HCT116 (cell line): Measurements from ENCODE around the gene RBKS. TPM values are rescaled to one million over a fixed set of nuclear protein-coding genes. Genes with fewer than 3 reads are reported as not detected.

Experiments used
- ATAC-seq: fragments of 200-7000 bp; cut with Tn5 transposase; 2 replicates; pipeline ENCODE4 v1.9.1; 2020; ENCODE audit warnings: mild to moderate bottlenecking, moderate library complexity
- BruUV-seq: library from RNA; stranded (reverse); fragments of 400-500 nt; replicated peaks from 2 replicates; lab custom pipeline; 2021; lab: Mats Ljungman, UMichigan
- CTCF ChIA-PET: fragments of 300-600 bp; sonication (Branson Sonifier 250); formaldehyde crosslinking; loops from one replicate; lab custom pipeline; 2021; ENCODE audit warnings: antibody characterized with exemption; lab: Charles Lee
- POLR2A ChIA-PET: fragments of 300-600, 350-600 bp; sonication (Branson Sonifier 250); formaldehyde crosslinking; loops from one replicate; lab custom pipeline; 2021; ENCODE audit warnings: antibody characterized with exemption; lab: Charles Lee
- RAD21 ChIA-PET, 2 experiments: fragments of 300-600 bp; sonication (Branson Sonifier 250); formaldehyde crosslinking; loops; one replicate each; lab custom pipeline; 2023; ENCODE audit warnings: low total read pairs in 2 of 2; ENCODE audit not compliant: uncharacterized antibody in 2 of 2, unreplicated experiment in 2 of 2, low non-redundant PET in 1 of 2; lab: Charles Lee
- DNase-seq: peaks from one replicate; pipeline ENCODE4 v3.0.0-alpha.2; 2010; ENCODE audit warnings: low read depth, low spot score
- H2AFZ ChIP-seq: fragments of 200-600 bp; shearing (Covaris generic), sonication (generic); 2 replicates; pipeline ENCODE4 v1.6.1; 2017; ENCODE audit warnings: low read depth, mixed run types, mixed read lengths, antibody characterized with exemption, low read length; ENCODE audit not compliant: poor library complexity, severe bottlenecking
- H3K27ac ChIP-seq: 2 replicates; pipeline ENCODE4 v1.5.1; 2012; ENCODE audit warnings: low read depth, low read length
- H3K27me3 ChIP-seq: fragments of 200-600 bp; sonication (generic); 2 replicates; pipeline ENCODE4 v1.6.1; 2016; ENCODE audit warnings: mixed run types, low read length, mixed read lengths; ENCODE audit not compliant: insufficient read depth
- H3K36me3 ChIP-seq, 2 experiments: fragments of 200-500 bp in 1 of 2; fragments of 200-600 bp in 1 of 2; sonication (Bioruptor generic) in 1 of 2; sonication (generic) in 1 of 2; 2 replicates each; pipeline versions ENCODE4 v1.5.1 to v1.6.1; 2014 to 2016; ENCODE audit warnings: low read length in 2 of 2, inconsistent platforms in 1 of 2, mixed read lengths in 1 of 2, mixed run types in 1 of 2; ENCODE audit not compliant: insufficient read depth in 2 of 2, control insufficient read depth in 1 of 2
- H3K4me1 ChIP-seq, 2 experiments: fragments of 200-600 bp in 1 of 2; sonication (generic) in 1 of 2; 2 replicates each; pipeline versions ENCODE4 v1.5.1 to v1.6.1; 2012 to 2017; ENCODE audit warnings: low read length in 2 of 2, inconsistent platforms in 1 of 2, mild to moderate bottlenecking in 1 of 2, mixed read lengths in 1 of 2, mixed run types in 1 of 2, moderate library complexity in 1 of 2; ENCODE audit not compliant: insufficient read depth in 2 of 2, control insufficient read depth in 1 of 2
- H3K4me2 ChIP-seq: fragments of 200-600 bp; sonication (generic); 2 replicates; pipeline ENCODE4 v1.6.1; 2017; ENCODE audit warnings: mixed run types, low read length, mixed read lengths
- H3K4me3 ChIP-seq, 2 experiments: fragments of 200-600 bp in 1 of 2; sonication (generic) in 1 of 2; replicated peaks in 1 of 2; 2 replicates each; pipeline ENCODE4 v1.5.1; 2011 to 2016; ENCODE audit warnings: low read length in 2 of 2, control low read depth in 1 of 2, low read depth in 1 of 2, mild to moderate bottlenecking in 1 of 2, mixed read lengths in 1 of 2, mixed run types in 1 of 2
- H3K79me2 ChIP-seq: fragments of 200-600 bp; sonication (generic); 2 replicates; pipeline ENCODE4 v1.6.1; 2017; ENCODE audit warnings: mild to moderate bottlenecking, mixed run types, low read length, moderate library complexity, mixed read lengths; ENCODE audit not compliant: insufficient read depth
- H3K9ac ChIP-seq: fragments of 200-600 bp; sonication (generic); 2 replicates; pipeline ENCODE4 v1.6.1; 2016; ENCODE audit warnings: low read length, mixed read lengths
- H3K9me2 ChIP-seq: fragments of 200-600 bp; sonication (generic), shearing (Covaris generic); 2 replicates; pipeline ENCODE4 v1.6.1; 2017; ENCODE audit warnings: mixed run types, mild to moderate bottlenecking, moderate library complexity; ENCODE audit not compliant: insufficient read depth
- H3K9me3 ChIP-seq, 2 experiments: fragments of 200-500 bp in 1 of 2; fragments of 200-600 bp in 1 of 2; sonication (Bioruptor generic) in 1 of 2; sonication (generic) in 1 of 2; 2 replicates each; pipeline ENCODE4 v1.6.1; 2014 to 2017; ENCODE audit warnings: low read length in 2 of 2, mixed read lengths in 2 of 2, inconsistent platforms in 1 of 2, low read depth in 1 of 2, mild to moderate bottlenecking in 1 of 2, mixed run types in 1 of 2, moderate library complexity in 1 of 2; ENCODE audit not compliant: control insufficient read depth in 1 of 2, insufficient read depth in 1 of 2
- H4K20me1 ChIP-seq: fragments of 200-600 bp; sonication (generic), shearing (Covaris generic); 2 replicates; pipeline ENCODE4 v1.6.1; 2017; ENCODE audit warnings: mixed run types, mild to moderate bottlenecking, moderate library complexity; ENCODE audit not compliant: insufficient read depth
- CEBPB ChIP-seq: IDR thresholded peaks from 2 replicates; pipeline ENCODE4 v1.6.1; 2012; ENCODE audit warnings: low read depth
- EGR1 ChIP-seq: IDR thresholded peaks from 2 replicates; pipeline ENCODE4 v1.6.1; 2012; ENCODE audit warnings: low read depth
- ELF1 ChIP-seq: IDR thresholded peaks from 2 replicates; pipeline ENCODE4 v1.6.1; 2012; ENCODE audit warnings: low read depth, borderline replicate concordance
- EZH2phosphoT487 ChIP-seq: fragments of 200-600 bp; IDR thresholded peaks from 2 replicates; pipeline ENCODE4 v1.6.1; 2018; ENCODE audit warnings: antibody characterized with exemption, borderline replicate concordance
- FOSL1 ChIP-seq: IDR thresholded peaks from 2 replicates; pipeline ENCODE4 v1.6.1; 2012; ENCODE audit warnings: low read depth
- JUND ChIP-seq: IDR thresholded peaks from 2 replicates; pipeline ENCODE4 v1.6.1; 2012
- POLR2AphosphoS5 ChIP-seq: IDR thresholded peaks from 2 replicates; pipeline ENCODE4 v1.6.1; 2011; ENCODE audit warnings: mild to moderate bottlenecking, low read depth, low read length, moderate library complexity
- RAD21 ChIP-seq: IDR thresholded peaks from 2 replicates; pipeline ENCODE4 v1.6.1; 2012; ENCODE audit warnings: low read depth, mild to moderate bottlenecking
- SIN3A ChIP-seq: IDR thresholded peaks from 2 replicates; pipeline ENCODE4 v1.6.1; 2012; ENCODE audit warnings: low read depth
- SP1 ChIP-seq: IDR thresholded peaks from 2 replicates; pipeline ENCODE4 v1.6.1; 2012; ENCODE audit warnings: low read depth
- SRF ChIP-seq: IDR thresholded peaks from 2 replicates; pipeline ENCODE4 v1.6.1; 2012; ENCODE audit warnings: low read depth
- TCF7L2 ChIP-seq: IDR thresholded peaks from 2 replicates; pipeline ENCODE4 v1.7.0; 2011; ENCODE audit warnings: borderline replicate concordance, inconsistent platforms; ENCODE audit not compliant: insufficient read depth, insufficient read length; ENCODE audit errors: extremely low read depth
- YY1 ChIP-seq: IDR thresholded peaks from 2 replicates; pipeline ENCODE4 v1.6.1; 2011; ENCODE audit warnings: low read length, low read depth, moderate library complexity, mild to moderate bottlenecking; ENCODE audit not compliant: insufficient replicate concordance; ENCODE audit errors: extremely low read depth
- ZFX ChIP-seq: fragments of 450-650 bp; IDR thresholded peaks from 2 replicates; pipeline ENCODE4 v1.6.1; 2017
- ZNF274 ChIP-seq: fragments of 200-500 bp; sonication (Bioruptor generic); IDR thresholded peaks from 2 replicates; pipeline ENCODE4 v1.6.1; 2014; ENCODE audit warnings: mild to moderate bottlenecking, low read depth, low read length, inconsistent platforms
- intact Hi-C: fragments of 100-400 bp; cut with micrococcal nuclease; formaldehyde crosslinking; loops from 2 replicates; pipeline ENCODE4 v1.10.0; 2022
- total RNA-seq: library from RNA; stranded (reverse); gene quantifications from one replicate; pipeline ENCODE4 v1.2.1, GENCODE V29; 2021; ENCODE audit not compliant: unreplicated experiment
- TF ChIP-seq, protein P1 (sequence below): IDR thresholded peaks from 2 replicates; pipeline ENCODE4 v1.6.1; 2011; ENCODE audit warnings: mild to moderate bottlenecking, low read length, moderate library complexity; ENCODE audit not compliant: insufficient replicate concordance; ENCODE audit errors: extremely low read depth
- TF ChIP-seq, protein P2 (sequence below), 3 experiments: fragments of 200-600 bp in 1 of 3; sonication (generic) in 1 of 3; IDR thresholded peaks in 2 of 3; conservative IDR thresholded peaks in 1 of 3; 2 replicates each; pipeline ENCODE4 v1.5.1; 2012 to 2017; ENCODE audit warnings: low read depth in 2 of 3, low read length in 2 of 3, antibody characterized with exemption in 1 of 3, borderline replicate concordance in 1 of 3, control low read depth in 1 of 3, mild to moderate bottlenecking in 1 of 3, mixed read lengths in 1 of 3, mixed run types in 1 of 3, moderate library complexity in 1 of 3; ENCODE audit not compliant: insufficient read depth in 1 of 3
- TF ChIP-seq, protein P3 (sequence below): IDR thresholded peaks from 2 replicates; pipeline ENCODE4 v1.6.1; 2012

The RBKS gene
- total RNA-seq, 1 experiment from 2014 or later, result 2.4 TPM

DNA sequence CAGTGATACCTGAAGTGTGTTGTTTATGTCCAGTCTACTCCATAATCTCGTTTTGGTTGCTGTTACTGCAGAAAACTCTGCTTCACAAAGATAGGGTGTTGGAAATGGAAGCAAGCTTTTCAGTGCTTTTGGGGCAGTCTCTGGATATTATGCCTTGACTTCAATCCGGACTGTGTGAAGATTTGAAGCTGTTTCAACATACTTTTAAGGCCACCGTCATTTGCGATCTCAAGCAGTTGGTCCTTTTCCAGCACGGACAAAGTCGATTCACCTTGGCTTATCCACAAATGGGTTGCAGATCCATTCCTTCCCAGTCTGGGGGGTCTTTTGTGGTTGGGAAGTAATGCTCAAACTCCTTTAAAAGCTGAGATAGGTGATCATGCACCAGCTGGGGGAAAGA, 20.4 kb downstream of the RBKS start:
- no peaks in the 10 kb centered on the region for H3K9me3 ChIP-seq
- H3K4me3 ChIP-seq, result no peak overlapping the region
- no peak for ATAC-seq
- POLR2A ChIA-PET, result no interaction called here
- H3K27me3 ChIP-seq, result no peaks in the 10 kb centered on the region
- no peak overlapping the region for H3K9ac ChIP-seq
- CTCF ChIA-PET, result no interaction called here
- DNase-seq, result no peak
- RAD21 ChIA-PET, result no interaction called here
- H3K27ac ChIP-seq, result no peak overlapping the region
- no peak overlapping the region for H3K4me2 ChIP-seq
- H2AFZ ChIP-seq, result no peak overlapping the region
- H3K9me2 ChIP-seq, result no peaks in the 10 kb centered on the region
- H3K79me2 ChIP-seq, result no peaks in the 10 kb centered on the region
- intact Hi-C loops, result no loop called here
- H3K4me1 ChIP-seq, result peaks cover 0 to 5% of the 10 kb centered on the region in 2 experiments; a peak in 2 of 4 replicates
- TF ChIP-seq, protein P1, sequence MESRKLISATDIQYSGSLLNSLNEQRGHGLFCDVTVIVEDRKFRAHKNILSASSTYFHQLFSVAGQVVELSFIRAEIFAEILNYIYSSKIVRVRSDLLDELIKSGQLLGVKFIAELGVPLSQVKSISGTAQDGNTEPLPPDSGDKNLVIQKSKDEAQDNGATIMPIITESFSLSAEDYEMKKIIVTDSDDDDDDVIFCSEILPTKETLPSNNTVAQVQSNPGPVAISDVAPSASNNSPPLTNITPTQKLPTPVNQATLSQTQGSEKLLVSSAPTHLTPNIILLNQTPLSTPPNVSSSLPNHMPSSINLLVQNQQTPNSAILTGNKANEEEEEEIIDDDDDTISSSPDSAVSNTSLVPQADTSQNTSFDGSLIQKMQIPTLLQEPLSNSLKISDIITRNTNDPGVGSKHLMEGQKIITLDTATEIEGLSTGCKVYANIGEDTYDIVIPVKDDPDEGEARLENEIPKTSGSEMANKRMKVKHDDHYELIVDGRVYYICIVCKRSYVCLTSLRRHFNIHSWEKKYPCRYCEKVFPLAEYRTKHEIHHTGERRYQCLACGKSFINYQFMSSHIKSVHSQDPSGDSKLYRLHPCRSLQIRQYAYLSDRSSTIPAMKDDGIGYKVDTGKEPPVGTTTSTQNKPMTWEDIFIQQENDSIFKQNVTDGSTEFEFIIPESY, result no peak
- no peak for TF ChIP-seq JUND
- TF ChIP-seq, protein P2, sequence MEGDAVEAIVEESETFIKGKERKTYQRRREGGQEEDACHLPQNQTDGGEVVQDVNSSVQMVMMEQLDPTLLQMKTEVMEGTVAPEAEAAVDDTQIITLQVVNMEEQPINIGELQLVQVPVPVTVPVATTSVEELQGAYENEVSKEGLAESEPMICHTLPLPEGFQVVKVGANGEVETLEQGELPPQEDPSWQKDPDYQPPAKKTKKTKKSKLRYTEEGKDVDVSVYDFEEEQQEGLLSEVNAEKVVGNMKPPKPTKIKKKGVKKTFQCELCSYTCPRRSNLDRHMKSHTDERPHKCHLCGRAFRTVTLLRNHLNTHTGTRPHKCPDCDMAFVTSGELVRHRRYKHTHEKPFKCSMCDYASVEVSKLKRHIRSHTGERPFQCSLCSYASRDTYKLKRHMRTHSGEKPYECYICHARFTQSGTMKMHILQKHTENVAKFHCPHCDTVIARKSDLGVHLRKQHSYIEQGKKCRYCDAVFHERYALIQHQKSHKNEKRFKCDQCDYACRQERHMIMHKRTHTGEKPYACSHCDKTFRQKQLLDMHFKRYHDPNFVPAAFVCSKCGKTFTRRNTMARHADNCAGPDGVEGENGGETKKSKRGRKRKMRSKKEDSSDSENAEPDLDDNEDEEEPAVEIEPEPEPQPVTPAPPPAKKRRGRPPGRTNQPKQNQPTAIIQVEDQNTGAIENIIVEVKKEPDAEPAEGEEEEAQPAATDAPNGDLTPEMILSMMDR (IDR thresholded peaks at IDR 0.05 in 2 of 3, conservative IDR thresholded peaks at IDR 0.05 in 1 of 3; ENCODE audit: borderline replicate concordance in 1 of 3, insufficient read depth in 1 of 3, low read depth in 2 of 3, low read length in 2 of 3), result no peak
- no peak for TF ChIP-seq POLR2AphosphoS5
- TF ChIP-seq TCF7L2, result no peak
- no peak for TF ChIP-seq SRF
- TF ChIP-seq, protein P3, sequence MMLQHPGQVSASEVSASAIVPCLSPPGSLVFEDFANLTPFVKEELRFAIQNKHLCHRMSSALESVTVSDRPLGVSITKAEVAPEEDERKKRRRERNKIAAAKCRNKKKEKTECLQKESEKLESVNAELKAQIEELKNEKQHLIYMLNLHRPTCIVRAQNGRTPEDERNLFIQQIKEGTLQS, result no peak
- no peak for TF ChIP-seq EZH2phosphoT487
- no peak for TF ChIP-seq EGR1
- TF ChIP-seq CEBPB, result no peak
- TF ChIP-seq ZNF274, result no peak
- TF ChIP-seq FOSL1, result no peak
- TF ChIP-seq SIN3A, result no peak
- TF ChIP-seq YY1, result no peak
- TF ChIP-seq ELF1, result no peak
- no peak for TF ChIP-seq SP1
- TF ChIP-seq ZFX, result no peak
- no peak for TF ChIP-seq RAD21
- no peaks in the 10 kb centered on the region for H4K20me1 ChIP-seq
- H3K36me3 ChIP-seq, result no peaks in the 10 kb centered on the region
- BruUV-seq, result no TSS peak
